ENCODE measurements around the gene CST5. TPM values are rescaled to one million over a fixed set of nuclear protein-coding genes. Genes with fewer than 3 reads are reported as not detected.
"Not testable (repeated sequence)": the region's sequence is repeated elsewhere in the genome, so short reads cannot be mapped to it uniquely, and the experiment has no call there.

CST5 gene
- total RNA-seq: not detected

GRCh38 chr20:23879328-23879798 lies at the start of gene CST5:
Gene CST5 (minus strand): TSS chr20:23879748. CDS start chr20:23879676, 72 bp downstream.
- DNase-seq: no peak

GRCh38 chr20:23928788-23929187 lies 49.2 kb upstream of the CST5 start:
- DNase-seq: peak; percentile 19

GRCh38 chr20:23928353-23928752 lies 48.8 kb upstream of the CST5 start:
- no peak for DNase-seq

GRCh38 chr20:23926944-23927872 lies 47.7 kb upstream of the CST5 start:
- no peak for DNase-seq

- no peak for DNase-seq
These were observed 47.0 kb upstream of the CST5 start for GRCh38 chr20:23926526-23926880.

- no peak for DNase-seq
These were observed 46.4 kb upstream of the CST5 start for GRCh38 chr20:23925789-23926525.

GRCh38 chr20:23924751-23925150 lies 45.2 kb upstream of the CST5 start:
- DNase-seq: no peak

- no peak for DNase-seq
These were observed 44.4 kb upstream of the CST5 start for GRCh38 chr20:23923891-23924435.

GRCh38 chr20:23923311-23923710 lies 43.8 kb upstream of the CST5 start:
- no peak for DNase-seq

- no peak for DNase-seq
These were observed 41.1 kb upstream of the CST5 start for GRCh38 chr20:23920408-23921325.

GRCh38 chr20:23918896-23919295 lies 39.3 kb upstream of the CST5 start:
- no peak for DNase-seq

- DNase-seq: no peak
These were observed 38.7 kb upstream of the CST5 start for GRCh38 chr20:23918101-23918862.

GRCh38 chr20:23917024-23917725 lies 37.6 kb upstream of the CST5 start:
- no peak for DNase-seq

- DNase-seq: no peak
These were observed 36.3 kb upstream of the CST5 start for GRCh38 chr20:23915844-23916243.

GRCh38 chr20:23914469-23914868 lies 34.9 kb upstream of the CST5 start:
- DNase-seq: not testable (repeated sequence)

- DNase-seq: no peak
These were observed 30.7 kb upstream of the CST5 start for GRCh38 chr20:23910210-23910609.

- no peak for DNase-seq
These were observed 29.8 kb upstream of the CST5 start for GRCh38 chr20:23909390-23909789.

- no peak for DNase-seq
These were observed 28.0 kb upstream of the CST5 start for GRCh38 chr20:23907579-23907978.

- not testable (repeated sequence) for DNase-seq
These were observed 22.8 kb upstream of the CST5 start for GRCh38 chr20:23902396-23902795.

- DNase-seq: not testable (repeated sequence)
These were observed 11.3 kb upstream of the CST5 start for GRCh38 chr20:23890867-23891266.

GRCh38 chr20:23889775-23890187 lies 10.2 kb upstream of the CST5 start:
- peak; percentile 54 for DNase-seq

Data from effector CD4-positive, alpha-beta T cell (primary cell).